ENCODE results near the gene ABCB11.
A peak's percentile ranks its signal among the peaks of the same experiment; 100 is the strongest.
"Not testable (repeated sequence)": the region's sequence is repeated elsewhere in the genome, so short reads cannot be mapped to it uniquely, and the experiment has no call there.

ABCB11 gene

GRCh38 chr2:168926621-168927386, 104.3 kb downstream of the ABCB11 start:
- no peak for DNase-seq

DNA sequence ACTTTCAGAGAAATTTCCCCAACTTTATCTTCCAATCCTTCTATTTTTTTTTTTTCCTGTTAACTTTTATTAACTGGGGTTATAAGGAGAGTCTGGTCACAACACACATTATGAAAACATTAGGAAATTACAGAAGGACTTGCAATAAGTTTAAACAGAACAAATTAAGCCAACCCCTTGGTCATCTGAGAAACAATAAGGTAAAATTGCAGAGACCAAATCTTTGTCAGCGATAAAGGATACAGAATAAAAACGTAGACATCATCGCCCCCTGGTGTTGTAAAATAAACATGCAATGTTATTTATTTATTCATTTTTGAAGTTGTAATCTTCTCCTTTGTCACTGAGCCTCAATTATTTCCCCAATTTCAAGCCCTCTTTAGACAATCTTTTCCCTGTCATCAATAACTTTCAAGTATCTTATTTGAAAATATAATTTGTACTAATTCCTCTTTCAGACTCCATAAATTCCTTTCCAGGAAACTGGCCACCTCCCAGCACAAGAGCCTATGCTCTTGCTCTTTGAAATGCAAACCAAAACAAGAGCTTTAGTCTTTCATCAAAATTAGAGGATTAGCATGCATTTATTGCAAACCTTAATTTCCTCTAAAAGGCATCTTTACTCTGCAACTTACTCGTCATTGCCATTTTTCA, 110.5 kb downstream of the ABCB11 start:
- no peak for DNase-seq

- no peak for DNase-seq
These were observed 114.8 kb downstream of the ABCB11 start for GRCh38 chr2:168916331-168916675.

GRCh38 chr2:168915441-168916330, 115.4 kb downstream of the ABCB11 start:
- no peak for DNase-seq

GRCh38 chr2:168913495-168913894, 117.6 kb downstream of the ABCB11 start:
- no peak for DNase-seq

DNA sequence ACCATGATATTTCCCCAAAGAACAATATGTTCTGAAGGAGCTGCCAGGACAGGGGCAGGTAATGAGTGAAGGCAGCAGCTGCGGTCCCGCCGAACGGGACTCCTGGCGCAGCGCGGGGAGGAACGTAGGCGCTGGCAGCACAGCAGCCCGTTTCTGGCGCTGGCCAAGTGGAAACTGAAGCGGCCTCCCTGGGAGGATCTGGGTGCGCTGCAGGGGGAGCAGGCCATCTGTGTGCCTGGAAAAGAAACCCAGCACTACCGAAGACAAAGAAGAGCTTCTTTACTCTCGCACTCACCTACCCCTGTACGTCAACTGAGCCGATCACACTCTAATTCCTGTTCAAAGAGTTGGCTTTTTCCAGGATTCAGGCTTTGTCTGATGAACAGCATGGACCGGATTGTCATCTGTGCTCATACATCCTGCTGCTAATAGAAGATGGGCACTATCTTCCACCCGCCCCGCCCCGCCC, 118.2 kb downstream of the ABCB11 start:
- peak; percentile 13 to 45 for DNase-seq

- DNase-seq: no peak
These were observed 118.7 kb downstream of the ABCB11 start for GRCh38 chr2:168912466-168912865.

DNA sequence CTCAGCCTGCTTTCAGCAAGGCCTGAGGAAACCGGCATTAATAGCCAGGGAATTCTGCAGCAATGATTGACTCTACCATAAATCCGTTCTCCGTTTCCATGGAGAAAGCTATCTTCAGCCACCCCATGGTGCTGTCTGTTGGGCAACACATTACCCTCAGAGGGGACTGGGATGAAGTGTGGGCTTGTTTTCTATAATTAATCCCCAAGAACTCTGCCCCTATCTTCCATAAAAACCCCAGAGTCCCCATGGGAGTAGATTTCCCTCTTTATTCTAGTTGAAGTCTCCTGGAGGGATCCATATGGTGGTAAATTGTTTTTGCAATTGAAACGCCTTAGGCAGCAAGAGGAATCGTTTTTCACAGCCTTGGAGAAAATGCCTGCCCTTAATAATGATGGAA, 120.8 kb downstream of the ABCB11 start:
- DNase-seq: no peak

DNA sequence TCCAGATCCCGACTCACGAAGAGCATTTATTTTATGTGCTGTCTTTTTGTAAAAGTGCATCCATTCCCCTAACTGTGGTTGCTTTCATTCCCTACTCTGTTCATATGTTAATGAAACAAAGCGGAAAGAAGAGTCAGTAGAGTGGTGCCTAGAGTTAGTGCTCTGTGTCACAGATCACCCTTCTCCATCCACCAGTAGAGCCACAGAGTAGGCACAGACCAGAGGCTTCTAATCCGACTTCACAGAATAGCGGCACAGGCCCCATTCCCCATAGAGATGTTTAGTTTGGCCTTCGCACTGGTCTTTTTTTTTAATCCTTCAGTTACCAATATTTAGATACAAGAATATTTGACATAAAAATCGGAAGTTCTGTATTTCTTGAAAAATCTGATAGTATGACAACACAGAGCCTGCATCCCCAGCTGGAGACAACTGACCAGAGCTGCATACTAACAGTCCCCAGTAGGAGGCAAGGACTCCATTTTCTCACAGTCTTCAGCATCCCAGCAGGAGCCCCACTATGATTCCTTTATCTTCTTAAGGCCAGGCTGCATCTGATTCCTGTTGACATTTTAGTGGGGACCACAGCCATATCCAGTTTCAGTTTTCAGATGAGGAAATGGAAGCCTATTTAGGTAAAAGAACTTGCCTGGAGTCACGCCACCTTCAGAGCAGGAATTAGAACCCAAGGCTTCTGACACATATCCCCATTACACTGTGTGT, 123.0 kb downstream of the ABCB11 start:
- no peak for DNase-seq

GRCh38 chr2:168904358-168904757, 126.8 kb downstream of the ABCB11 start:
- no peak for DNase-seq

- no peak for DNase-seq
These were observed 127.2 kb downstream of the ABCB11 start for GRCh38 chr2:168903888-168904287.

DNA sequence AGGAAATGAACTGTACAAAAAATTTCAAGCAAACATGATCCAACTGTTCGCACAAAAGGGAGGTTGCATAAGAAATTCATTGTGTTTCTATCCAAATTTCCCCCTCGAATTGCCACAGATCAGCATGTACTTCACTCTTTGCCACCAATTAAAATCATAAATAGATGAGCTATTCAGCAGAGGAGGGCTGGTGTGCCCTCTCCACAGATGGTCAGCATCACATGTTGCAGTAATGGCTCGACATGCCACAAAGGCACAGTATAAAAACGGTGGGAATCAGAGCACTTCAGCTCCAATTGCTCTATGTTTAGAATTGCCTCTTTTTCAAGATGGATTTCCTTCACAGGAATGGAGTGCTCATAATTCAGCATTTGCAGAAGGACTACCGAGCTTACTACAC, 130.1 kb downstream of the ABCB11 start, which contains the start of gene G6PC2:
TSS of gene G6PC2 (plus strand) at position 289 of the 400 bp plus-strand sequence. CDS start at position 330, 41 bp downstream.
- DNase-seq: no peak

DNA sequence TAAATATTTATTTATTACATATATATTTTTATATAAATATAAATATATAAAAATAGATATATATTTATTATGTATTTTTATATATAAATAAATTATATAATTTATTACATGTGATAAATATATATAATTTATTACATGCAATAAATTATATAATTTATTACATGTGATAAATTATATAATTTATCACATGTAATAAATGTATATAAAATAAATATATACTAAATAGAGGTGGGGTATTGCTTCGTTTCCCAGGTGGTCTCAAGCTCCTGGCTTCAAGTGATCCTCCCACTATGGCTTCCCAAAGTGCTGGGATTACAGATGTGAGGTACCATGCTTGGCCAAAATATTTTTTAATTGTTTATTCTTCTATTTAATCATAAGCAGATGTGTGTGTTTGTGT, 133.7 kb downstream of the ABCB11 start:
- DNase-seq: no peak

DNA sequence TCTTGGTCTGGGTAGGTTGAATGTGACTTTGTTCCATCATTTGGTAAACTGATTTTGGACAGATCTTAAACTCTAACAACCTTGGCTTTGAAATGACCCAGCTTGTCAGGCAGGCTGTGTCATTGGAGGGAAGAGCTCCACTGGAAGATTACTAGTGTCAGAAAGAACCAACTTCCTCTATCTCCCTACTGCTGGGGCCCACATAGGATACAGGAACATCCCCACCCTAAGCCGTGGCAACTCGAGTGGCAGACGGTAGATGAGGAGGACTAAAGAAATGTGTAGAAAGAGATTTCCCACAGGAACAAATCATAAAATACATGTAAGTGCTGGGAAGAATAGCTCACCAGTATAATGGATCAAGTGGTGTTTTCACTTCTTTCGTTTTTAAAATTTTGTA, 134.3 kb downstream of the ABCB11 start:
- no peak for DNase-seq

GRCh38 chr2:168895771-168896170, 135.4 kb downstream of the ABCB11 start:
- no peak for DNase-seq

GRCh38 chr2:168894720-168895119, 136.4 kb downstream of the ABCB11 start:
- DNase-seq: no peak

GRCh38 chr2:168894101-168894500, 137.0 kb downstream of the ABCB11 start:
- DNase-seq: no peak

GRCh38 chr2:168892327-168892726, 138.8 kb downstream of the ABCB11 start:
- no peak for DNase-seq

DNA sequence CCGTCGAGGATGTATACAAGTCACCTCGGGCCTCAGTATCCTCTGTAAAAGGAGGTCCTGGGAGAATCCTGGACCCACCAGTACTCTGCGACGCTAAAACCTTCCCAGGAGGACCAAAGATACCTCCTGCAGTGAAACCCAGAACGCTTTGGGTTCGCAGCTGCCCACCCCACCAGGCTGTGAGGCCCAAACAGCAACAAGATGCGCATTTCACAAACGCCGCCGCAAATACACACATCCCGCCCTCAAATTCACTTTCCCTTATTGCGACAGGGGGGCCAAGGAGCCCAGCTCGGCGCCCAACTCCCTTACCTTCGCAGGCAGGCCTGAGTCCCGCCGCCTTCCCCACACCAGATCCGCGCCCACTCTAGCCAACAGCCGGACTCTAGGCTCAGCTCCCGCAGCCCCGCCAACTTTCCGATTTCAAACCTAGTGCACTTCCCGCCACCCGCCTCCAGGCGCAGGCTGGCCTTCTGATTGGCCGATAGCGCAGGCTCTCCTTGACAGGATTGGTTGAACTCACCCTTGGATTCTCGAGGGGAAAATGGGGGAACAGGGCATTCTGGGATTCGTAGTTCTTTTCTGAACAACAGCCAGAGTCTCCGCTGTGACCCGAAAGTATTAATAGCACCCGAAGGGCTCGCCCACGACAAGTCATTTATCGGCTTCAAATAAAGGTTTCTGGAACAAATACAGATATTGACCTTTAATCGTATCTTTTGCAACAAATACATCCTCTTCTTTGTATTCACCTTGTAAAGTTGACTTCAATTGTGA, 140.9 kb downstream of the ABCB11 start, which contains the start of gene SPC25:
TSS of gene SPC25 (minus strand) at position 425 of the 777 bp plus-strand sequence. CDS start 911 bp downstream, outside the sequence.
- DNase-seq: peak; percentile 83 to 85

GRCh38 chr2:168889635-168890005, 141.5 kb downstream of the ABCB11 start:
- DNase-seq: no peak

DNA sequence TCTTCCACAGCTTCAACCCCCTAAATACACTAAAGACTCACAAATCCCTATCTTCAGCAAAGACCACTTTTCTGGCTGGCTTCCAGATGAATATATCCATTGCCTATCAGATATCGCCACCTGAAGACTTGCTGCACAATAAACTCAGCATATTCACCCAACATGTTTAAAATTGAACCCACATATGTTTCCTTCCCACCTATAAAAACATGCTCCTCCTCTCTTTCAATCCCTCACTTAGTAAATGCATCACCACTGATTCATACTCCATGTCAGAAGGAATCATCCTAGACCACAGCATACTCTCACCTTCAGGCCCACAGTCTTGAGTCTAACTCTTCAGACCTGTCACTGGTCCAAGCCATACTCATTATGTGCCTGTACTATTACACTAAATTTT, 146.1 kb downstream of the ABCB11 start:
- DNase-seq: no peak

DNA sequence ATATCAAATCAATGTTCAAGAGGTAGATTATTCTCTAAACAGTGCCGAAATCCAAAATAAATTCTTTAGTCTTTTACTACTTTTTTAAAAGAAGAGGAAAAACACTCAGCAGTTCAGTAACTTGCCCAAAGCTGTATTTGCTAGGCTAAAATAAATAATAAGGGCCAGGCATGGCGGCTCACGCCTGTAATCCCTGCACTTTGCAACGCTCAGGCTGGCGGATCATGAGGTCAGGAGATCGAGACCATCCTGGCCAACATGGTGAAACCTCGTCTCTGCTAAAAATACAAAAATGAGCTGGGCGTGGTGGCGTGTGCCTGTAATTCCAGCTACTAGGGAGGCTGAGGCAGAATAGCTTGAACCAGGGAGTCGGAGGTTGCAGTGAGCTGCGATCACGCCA, 149.0 kb downstream of the ABCB11 start:
- not testable (repeated sequence) for DNase-seq
